GM12874 (cell line): ENCODE measurements around the gene CUX1.

Experiments used
- CTCF ChIP-seq: IDR thresholded peaks from 2 replicates; pipeline ENCODE4 v1.5.1; 2011; ENCODE audit warnings: low read depth, mild to moderate bottlenecking, control low read depth, low read length, moderate library complexity; ENCODE audit not compliant: insufficient read depth

CUX1 gene

GRCh38 chr7:101952355-101953247 is 135.2 kb downstream of the CUX1 start:
- no peak for TF ChIP-seq CTCF

DNA sequence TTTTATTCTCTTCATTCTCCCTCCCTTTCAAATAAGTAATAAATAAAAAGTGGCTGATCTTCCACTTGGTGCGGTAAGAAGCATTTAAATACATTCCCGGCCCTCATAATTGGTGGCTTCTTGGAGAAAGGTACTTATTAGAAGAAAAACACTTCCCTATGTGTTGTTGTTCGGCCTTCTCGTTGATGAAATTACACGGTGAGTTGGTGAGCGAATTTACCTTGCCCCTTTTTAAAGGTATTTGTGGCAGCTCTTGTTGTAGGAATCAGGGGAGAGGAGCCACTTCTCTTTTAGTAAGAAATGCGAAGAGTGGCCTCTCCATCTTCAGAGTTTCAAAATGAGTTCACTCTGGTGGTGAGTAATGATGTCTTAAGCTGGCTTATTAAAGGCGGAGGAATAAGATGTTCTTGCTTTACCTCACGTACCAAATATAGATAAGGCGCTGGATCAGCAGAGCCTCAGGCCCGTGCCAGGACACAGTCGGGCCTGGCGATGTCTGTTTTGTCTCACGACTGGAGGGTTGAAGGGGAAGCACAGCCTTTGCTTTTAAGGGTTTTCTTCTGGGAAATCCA is 135.9 kb downstream of the CUX1 start:
- TF ChIP-seq CTCF, result no peak

DNA sequence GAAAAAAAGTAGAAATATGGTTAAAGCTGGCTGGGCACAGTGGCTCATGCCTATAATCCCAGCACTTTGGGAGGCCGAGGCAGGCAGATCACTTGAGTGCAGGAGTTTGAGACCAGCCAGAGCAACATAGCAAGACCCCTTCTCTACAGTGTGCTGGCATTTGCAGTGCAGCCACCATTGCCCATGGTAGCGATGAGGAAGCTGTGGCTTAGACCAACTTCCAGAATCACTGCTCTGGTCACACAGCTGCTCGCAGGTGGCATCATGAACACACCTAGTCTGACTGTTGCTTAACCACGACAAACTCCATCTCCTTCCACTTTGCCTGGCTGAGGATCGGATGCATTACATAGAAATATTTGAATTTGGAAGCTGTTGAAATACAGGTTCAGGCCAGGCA is 137.1 kb downstream of the CUX1 start:
- TF ChIP-seq CTCF, result no peak

DNA sequence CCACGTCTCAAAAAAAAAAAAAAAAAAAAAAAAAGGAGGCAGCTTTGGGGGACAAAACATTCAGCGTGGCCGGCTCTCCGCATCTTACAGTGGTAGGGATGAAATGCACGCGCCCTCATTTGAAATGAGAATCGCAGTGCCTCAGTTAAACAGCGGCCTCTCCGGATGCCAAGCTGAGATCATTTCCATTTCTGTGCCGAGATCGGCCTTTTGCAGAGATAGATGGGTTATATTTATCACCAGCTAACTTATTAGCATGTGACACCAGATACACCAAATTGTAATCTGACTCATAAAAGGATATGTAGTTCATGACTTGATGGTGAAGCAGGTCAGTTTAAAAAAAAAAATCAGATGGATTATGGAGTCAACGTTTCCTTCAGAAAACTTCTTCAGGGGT is 138.7 kb downstream of the CUX1 start:
- TF ChIP-seq CTCF, result no peak

- no peak for TF ChIP-seq CTCF
Measured at GRCh38 chr7:101957744-101958525, 140.5 kb downstream of the CUX1 start.

DNA sequence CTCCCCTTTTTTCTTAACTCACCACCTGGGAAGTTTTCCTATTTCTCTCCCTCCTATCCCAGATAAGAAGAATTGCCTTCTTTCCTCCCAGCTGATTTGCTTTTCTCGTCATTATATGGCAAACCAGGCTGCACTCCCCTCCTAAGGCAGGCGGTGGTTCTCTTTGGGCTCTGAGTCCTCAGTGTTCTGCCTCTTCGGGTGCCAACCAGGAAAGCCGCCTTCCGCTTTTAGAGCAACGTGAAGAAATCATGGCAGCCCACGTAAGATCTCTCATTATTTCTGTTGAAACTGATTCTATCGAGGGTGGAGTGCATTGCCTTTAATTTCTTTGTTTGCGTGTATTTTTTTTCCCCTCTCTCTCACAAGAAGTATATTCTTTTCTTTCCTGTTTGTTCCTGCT is 141.9 kb downstream of the CUX1 start:
- TF ChIP-seq CTCF, result no peak

DNA sequence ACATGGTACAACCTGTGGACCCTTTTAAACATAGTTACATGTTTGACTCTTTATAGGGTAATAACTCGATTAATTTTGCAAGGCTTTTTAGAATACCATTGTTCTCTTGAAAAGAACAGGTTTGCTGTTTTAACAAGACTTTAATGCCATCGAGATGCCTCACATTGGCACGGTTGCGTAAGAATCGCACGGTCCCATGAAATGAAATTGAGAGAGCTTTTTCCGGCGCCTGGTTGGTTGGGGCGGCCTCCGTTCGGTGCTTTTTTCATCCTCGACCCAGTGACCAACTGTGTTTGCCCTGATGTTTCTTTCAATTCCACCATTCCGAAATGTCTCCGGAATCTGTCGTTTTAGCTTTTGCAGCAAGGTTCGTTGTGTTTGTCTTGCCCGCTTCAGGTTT is 142.4 kb downstream of the CUX1 start:
- no peak for TF ChIP-seq CTCF
